A172 (cell line): ENCODE data around the gene TBX2. TPM values are rescaled to one million over a fixed set of nuclear protein-coding genes. Genes with fewer than 3 reads are reported as not detected.

Source experiments
- DNase-seq: peaks from one replicate; pipeline ENCODE4 v3.0.0-alpha.2; 2015; ENCODE audit warnings: low spot score
- total RNA-seq: library from RNA; depleted of rRNA; stranded (reverse); fragments of >200 nt; shearing (Covaris generic); gene quantifications from 2 replicates; pipeline ENCODE4 v1.2.3, GENCODE V29; 2014; rRNA removed

TBX2 gene
- total RNA-seq, 1 experiment from 2014 or later, result 1.7 TPM

- DNase-seq, result no peak
Measured at GRCh38 chr17:61453566-61454380, 54.1 kb downstream of the TBX2 start.

- DNase-seq, result no peak
Measured at GRCh38 chr17:61454381-61455323, 55.0 kb downstream of the TBX2 start.

- DNase-seq, result no peak
Measured at GRCh38 chr17:61455324-61456060, 55.8 kb downstream of the TBX2 start.

DNA sequence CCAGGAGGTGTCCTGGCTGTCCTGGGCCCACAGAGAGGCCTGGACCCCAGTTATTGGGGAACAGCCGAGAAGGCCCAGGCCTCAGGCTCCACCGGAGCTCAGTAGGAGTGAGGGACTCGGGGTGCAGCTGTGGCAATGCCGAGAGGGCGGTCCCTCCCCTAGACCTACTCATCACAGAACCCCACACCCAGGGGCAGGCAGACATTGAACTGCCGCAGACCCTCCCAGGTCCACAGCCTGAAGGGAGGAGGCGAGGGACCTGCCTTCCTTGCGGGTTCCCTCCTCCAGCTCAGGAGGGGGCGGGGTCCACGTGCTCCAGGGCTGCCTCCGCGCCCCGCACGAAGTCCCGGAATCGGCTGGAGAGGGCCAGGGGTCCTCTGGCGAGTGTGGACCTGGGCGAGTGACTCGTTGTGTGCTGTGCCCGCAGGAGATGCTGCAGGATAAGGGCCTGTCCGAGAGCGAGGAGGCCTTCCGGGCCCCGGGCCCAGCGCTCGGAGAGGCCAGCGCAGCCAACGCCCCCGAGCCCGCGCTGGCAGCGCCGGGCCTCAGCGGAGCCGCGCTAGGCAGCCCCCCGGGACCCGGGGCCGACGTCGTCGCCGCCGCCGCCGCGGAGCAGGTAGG lies 56.5 kb downstream of the TBX2 start:
- DNase-seq, result no peak

GRCh38 chr17:61456688-61457225 lies 57.1 kb downstream of the TBX2 start:
- DNase-seq, result no peak

- no peak for DNase-seq
Measured at GRCh38 chr17:61457226-61457983, 57.8 kb downstream of the TBX2 start.

- DNase-seq, result no peak
Measured at GRCh38 chr17:61458000-61458399, 58.4 kb downstream of the TBX2 start.

DNA sequence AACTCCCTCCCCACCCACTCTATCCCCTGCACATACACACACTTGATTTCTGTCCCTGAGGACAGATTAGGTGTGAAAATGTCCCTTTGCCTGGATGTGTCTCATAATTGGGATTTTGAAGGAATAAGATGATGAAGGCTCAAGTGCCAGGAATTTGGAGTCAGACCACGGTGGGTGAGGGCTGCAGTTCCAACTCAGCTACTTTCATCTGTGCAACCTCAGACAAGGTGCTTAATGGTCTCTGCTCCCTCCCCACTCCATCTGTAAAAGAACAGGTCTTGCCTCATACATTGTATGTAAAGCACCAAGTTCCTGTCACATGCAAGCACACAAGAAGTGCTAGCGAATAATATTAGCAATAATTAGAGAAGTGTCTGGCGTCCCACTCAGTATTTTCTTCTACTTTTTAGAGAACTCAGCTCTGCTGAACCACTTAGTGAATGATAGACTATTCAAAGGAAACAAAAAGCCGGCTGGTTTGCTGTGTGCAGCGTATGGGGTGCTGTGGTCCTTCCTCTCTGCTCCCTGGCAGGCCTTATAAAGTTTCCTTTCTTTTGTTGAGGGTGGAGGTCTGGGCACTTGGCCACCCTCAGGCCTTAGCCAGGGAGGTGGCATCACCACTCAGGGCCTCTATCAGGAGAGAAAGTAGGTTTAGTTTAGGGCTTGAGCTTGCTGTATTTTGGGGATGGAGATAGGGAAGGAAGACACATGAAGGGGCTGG lies 58.9 kb downstream of the TBX2 start:
- DNase-seq, result no peak

Other genes starting within 250 kb of the TBX2 start
- gene TBX4, start 52.6 kb downstream of the TBX2 start, total RNA-seq, result 0.10 and 1.0 TPM in 2 replicates
- not detected in 2 replicates for gene NACA2, start 191.4 kb downstream of the TBX2 start, total RNA-seq